ENCODE results near the gene DDX1. TPM values are rescaled to one million over a fixed set of nuclear protein-coding genes. Genes with fewer than 3 reads are reported as not detected.
A peak's percentile ranks its signal among the peaks of the same experiment; 100 is the strongest.

Gene DDX1
- total and polyA plus RNA-seq, 2 experiments from 2014 or later = 99.9 to 102 TPM

GRCh38 chr2:15591373-15591691 lies 336 bp upstream of the DDX1 start:
- Histone ChIP-seq H3K27ac (ENCODE audit: low read depth) (no peak overlapping the region), H3K4me3 (peak overlapping the region; percentile 94), H3K79me2 (replicated peaks; ENCODE audit: insufficient read depth) (peaks cover 40% of the 10 kb centered on the region), H3F3A (replicated peaks; ENCODE audit: low read depth) (no peaks in the 10 kb centered on the region), H3K36me3 (ENCODE audit: insufficient read depth) (peaks cover 19% of the 10 kb centered on the region), H3K27me3 (ENCODE audit: insufficient read depth) (no peaks in the 10 kb centered on the region), H2AFZ (peak overlapping the region; percentile 92), H3K4me2 (peak overlapping the region; percentile 95), H4K20me1 (replicated peaks; ENCODE audit: insufficient read depth) (peaks cover 13% of the 10 kb centered on the region), H3K4me1 (ENCODE audit: insufficient read depth) (peaks cover 11% of the 10 kb centered on the region), H3K9me2 (ENCODE audit: insufficient read depth) (no peaks in the 10 kb centered on the region)
- Mint-ChIP-seq H3K27me3 (ENCODE audit: insufficient read depth, low read depth, poor library complexity) (no peaks in the 10 kb centered on the region), H3K27ac (peak overlapping the region; percentile 96), H3K36me3 (ENCODE audit: low read depth) (peaks cover 16% of the 10 kb centered on the region), H3K4me3 (peak overlapping the region; percentile 94), H3K4me1 (peaks cover 14% of the 10 kb centered on the region), H3K9me3 (no peaks in the 10 kb centered on the region; the same call in 2 of the 3 replicates)
- DNase-seq (ENCODE audit: low spot score) = no peak
- no peak for ATAC-seq
- TF ChIP-seq POLR2AphosphoS5 (IDR thresholded peaks at IDR 0.05; ENCODE audit: low read depth) (no peak), ZNF114 (CRISPR knock-in tag; IDR thresholded peaks at IDR 0.05) (no peak), EZH2phosphoT487 (IDR thresholded peaks at IDR 0.05; ENCODE audit: unreplicated experiment) (no peak), ZNF331 (CRISPR knock-in tag; IDR thresholded peaks at IDR 0.05; ENCODE audit: low read depth) (no peak), STAT1 (IDR thresholded peaks at IDR 0.05; ENCODE audit: unreplicated experiment) (no peak), REST (IDR thresholded peaks at IDR 0.05; ENCODE audit: unreplicated experiment) (no peak), EZH2 (IDR thresholded peaks at IDR 0.05; ENCODE audit: low read depth, unreplicated experiment) (no peak), JUNB (IDR thresholded peaks at IDR 0.05; ENCODE audit: unreplicated experiment) (no peak), CREB1 (CRISPR knock-in tag; IDR thresholded peaks at IDR 0.05; ENCODE audit: low read depth) (no peak), NANOG (IDR thresholded peaks at IDR 0.05; ENCODE audit: borderline replicate concordance) (no peak)
- TF ChIP-seq, protein P1, sequence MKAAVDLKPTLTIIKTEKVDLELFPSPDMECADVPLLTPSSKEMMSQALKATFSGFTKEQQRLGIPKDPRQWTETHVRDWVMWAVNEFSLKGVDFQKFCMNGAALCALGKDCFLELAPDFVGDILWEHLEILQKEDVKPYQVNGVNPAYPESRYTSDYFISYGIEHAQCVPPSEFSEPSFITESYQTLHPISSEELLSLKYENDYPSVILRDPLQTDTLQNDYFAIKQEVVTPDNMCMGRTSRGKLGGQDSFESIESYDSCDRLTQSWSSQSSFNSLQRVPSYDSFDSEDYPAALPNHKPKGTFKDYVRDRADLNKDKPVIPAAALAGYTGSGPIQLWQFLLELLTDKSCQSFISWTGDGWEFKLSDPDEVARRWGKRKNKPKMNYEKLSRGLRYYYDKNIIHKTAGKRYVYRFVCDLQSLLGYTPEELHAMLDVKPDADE (IDR thresholded peaks at IDR 0.05) = no peak
- TF ChIP-seq, protein P2, sequence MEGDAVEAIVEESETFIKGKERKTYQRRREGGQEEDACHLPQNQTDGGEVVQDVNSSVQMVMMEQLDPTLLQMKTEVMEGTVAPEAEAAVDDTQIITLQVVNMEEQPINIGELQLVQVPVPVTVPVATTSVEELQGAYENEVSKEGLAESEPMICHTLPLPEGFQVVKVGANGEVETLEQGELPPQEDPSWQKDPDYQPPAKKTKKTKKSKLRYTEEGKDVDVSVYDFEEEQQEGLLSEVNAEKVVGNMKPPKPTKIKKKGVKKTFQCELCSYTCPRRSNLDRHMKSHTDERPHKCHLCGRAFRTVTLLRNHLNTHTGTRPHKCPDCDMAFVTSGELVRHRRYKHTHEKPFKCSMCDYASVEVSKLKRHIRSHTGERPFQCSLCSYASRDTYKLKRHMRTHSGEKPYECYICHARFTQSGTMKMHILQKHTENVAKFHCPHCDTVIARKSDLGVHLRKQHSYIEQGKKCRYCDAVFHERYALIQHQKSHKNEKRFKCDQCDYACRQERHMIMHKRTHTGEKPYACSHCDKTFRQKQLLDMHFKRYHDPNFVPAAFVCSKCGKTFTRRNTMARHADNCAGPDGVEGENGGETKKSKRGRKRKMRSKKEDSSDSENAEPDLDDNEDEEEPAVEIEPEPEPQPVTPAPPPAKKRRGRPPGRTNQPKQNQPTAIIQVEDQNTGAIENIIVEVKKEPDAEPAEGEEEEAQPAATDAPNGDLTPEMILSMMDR (conservative IDR thresholded peaks at IDR 0.05; ENCODE audit: low read depth in 2 of 2) = no peak
- TF ChIP-seq, protein P3, sequence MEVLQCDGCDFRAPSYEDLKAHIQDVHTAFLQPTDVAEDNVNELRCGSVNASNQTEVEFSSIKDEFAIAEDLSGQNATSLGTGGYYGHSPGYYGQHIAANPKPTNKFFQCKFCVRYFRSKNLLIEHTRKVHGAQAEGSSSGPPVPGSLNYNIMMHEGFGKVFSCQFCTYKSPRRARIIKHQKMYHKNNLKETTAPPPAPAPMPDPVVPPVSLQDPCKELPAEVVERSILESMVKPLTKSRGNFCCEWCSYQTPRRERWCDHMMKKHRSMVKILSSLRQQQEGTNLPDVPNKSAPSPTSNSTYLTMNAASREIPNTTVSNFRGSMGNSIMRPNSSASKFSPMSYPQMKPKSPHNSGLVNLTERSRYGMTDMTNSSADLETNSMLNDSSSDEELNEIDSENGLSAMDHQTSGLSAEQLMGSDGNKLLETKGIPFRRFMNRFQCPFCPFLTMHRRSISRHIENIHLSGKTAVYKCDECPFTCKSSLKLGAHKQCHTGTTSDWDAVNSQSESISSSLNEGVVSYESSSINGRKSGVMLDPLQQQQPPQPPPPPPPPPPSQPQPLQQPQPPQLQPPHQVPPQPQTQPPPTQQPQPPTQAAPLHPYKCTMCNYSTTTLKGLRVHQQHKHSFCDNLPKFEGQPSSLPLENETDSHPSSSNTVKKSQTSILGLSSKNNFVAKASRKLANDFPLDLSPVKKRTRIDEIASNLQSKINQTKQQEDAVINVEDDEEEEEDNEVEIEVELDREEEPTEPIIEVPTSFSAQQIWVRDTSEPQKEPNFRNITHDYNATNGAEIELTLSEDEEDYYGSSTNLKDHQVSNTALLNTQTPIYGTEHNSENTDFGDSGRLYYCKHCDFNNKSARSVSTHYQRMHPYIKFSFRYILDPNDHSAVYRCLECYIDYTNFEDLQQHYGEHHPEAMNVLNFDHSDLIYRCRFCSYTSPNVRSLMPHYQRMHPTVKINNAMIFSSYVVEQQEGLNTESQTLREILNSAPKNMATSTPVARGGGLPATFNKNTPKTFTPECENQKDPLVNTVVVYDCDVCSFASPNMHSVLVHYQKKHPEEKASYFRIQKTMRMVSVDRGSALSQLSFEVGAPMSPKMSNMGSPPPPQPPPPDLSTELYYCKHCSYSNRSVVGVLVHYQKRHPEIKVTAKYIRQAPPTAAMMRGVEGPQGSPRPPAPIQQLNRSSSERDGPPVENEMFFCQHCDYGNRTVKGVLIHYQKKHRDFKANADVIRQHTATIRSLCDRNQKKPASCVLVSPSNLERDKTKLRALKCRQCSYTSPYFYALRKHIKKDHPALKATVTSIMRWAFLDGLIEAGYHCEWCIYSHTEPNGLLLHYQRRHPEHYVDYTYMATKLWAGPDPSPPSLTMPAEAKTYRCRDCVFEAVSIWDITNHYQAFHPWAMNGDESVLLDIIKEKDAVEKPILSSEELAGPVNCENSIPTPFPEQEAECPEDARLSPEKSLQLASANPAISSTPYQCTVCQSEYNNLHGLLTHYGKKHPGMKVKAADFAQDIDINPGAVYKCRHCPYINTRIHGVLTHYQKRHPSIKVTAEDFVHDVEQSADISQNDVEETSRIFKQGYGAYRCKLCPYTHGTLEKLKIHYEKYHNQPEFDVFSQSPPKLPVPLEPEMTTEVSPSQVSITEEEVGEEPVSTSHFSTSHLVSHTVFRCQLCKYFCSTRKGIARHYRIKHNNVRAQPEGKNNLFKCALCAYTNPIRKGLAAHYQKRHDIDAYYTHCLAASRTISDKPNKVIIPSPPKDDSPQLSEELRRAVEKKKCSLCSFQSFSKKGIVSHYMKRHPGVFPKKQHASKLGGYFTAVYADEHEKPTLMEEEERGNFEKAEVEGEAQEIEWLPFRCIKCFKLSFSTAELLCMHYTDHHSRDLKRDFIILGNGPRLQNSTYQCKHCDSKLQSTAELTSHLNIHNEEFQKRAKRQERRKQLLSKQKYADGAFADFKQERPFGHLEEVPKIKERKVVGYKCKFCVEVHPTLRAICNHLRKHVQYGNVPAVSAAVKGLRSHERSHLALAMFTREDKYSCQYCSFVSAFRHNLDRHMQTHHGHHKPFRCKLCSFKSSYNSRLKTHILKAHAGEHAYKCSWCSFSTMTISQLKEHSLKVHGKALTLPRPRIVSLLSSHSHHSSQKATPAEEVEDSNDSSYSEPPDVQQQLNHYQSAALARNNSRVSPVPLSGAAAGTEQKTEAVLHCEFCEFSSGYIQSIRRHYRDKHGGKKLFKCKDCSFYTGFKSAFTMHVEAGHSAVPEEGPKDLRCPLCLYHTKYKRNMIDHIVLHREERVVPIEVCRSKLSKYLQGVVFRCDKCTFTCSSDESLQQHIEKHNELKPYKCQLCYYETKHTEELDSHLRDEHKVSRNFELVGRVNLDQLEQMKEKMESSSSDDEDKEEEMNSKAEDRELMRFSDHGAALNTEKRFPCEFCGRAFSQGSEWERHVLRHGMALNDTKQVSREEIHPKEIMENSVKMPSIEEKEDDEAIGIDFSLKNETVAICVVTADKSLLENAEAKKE (CRISPR knock-in tag; IDR thresholded peaks at IDR 0.05) = no peak

All from GM23338 (cell line).